Neutrophil (primary cell): Measurements from ENCODE around the gene TAF15.

ENCODE experiments used
- H3K27ac ChIP-seq: fragments of 200-600 bp; sonication (generic); 2 replicates; pipeline ENCODE4 v1.5.1; 2016; ENCODE audit warnings: mild to moderate bottlenecking, moderate library complexity
- H3K27me3 ChIP-seq: fragments of 200-600 bp; sonication (generic); 2 replicates; pipeline ENCODE4 v1.6.0; 2016; ENCODE audit warnings: mild to moderate bottlenecking
- H3K36me3 ChIP-seq: fragments of 200-600 bp; sonication (generic); 2 replicates; pipeline ENCODE4 v1.5.1; 2017
- H3K4me1 ChIP-seq, 2 experiments: fragments of 200-600 bp in 1 of 2; sonication (generic) in 1 of 2; 1 replicate in 1 of 2; 2 replicates in 1 of 2; pipeline versions ENCODE4 v1.5.1 to v1.6.1; 2013 to 2016; ENCODE audit warnings: low read depth in 1 of 2, low read length in 1 of 2, mild to moderate bottlenecking in 1 of 2, moderate library complexity in 1 of 2; ENCODE audit not compliant: control insufficient read depth in 1 of 2, insufficient read depth in 1 of 2
- H3K4me3 ChIP-seq, 2 experiments: fragments of 200-600 bp in 1 of 2; sonication (generic) in 1 of 2; 1 replicate in 1 of 2; 2 replicates in 1 of 2; pipeline ENCODE4 v1.5.1; 2013 to 2016; ENCODE audit warnings: low read depth in 1 of 2, low read length in 1 of 2, mild to moderate bottlenecking in 1 of 2, moderate library complexity in 1 of 2
- H3K9me3 ChIP-seq: fragments of 200-600 bp; sonication (generic); 2 replicates; pipeline ENCODE4 v1.5.1; 2016
- CTCF ChIP-seq: fragments of 200-600 bp; sonication (generic); IDR thresholded peaks from 2 replicates; pipeline ENCODE4 v1.5.1; 2016; ENCODE audit warnings: antibody characterized with exemption

Gene TAF15

DNA sequence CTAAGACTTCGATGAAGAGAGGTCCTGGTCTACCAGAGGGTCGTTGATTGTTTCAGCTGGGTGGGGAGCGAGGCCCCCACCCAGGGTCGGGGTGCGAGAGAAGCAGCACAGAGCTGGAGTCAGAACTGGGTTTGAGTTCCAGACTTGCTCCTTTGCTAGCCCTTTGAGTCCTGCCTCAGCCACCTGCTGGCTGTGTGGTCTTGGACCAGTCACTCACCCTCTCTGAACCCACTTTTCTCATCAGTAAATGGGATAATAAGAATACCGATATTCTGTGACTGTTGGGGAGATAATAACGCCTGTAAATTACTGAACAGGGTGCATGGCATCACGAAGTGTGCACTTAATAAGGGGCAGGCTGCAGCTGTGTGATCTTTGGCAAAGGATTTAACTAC lies 13.4 kb upstream of the TAF15 start:
- Histone ChIP-seq H3K4me1 (peaks cover 7 to 9% of the 10 kb centered on the region in 2 experiments), H3K27me3 (peaks cover 93% of the 10 kb centered on the region), H3K27ac (no peak overlapping the region), H3K36me3 (no peaks in the 10 kb centered on the region), H3K9me3 (no peaks in the 10 kb centered on the region), H3K4me3 (peak overlapping the region in 1 of 2 experiments; percentile 37)
- no peak for TF ChIP-seq CTCF

DNA sequence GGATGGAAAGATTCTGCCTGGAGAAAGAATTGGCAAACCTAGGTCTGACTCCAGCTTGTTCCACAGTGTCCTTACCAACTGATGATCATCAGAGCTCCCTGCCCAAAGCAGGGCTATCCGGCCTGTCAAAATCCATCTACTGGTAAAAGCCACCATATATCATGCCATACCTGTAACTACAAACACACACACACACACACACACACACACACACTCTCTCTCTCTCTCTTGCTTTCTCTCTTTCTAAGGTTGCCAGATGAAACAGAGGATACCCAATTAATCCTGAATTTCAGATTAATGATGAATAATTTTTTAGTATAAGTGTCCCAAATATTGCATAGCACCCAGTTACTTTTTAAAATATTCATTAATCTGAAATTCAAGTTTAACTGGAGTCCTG lies 12.3 kb upstream of the TAF15 start:
- Histone ChIP-seq H3K36me3 (no peaks in the 10 kb centered on the region), H3K27me3 (peaks cover 98% of the 10 kb centered on the region), H3K9me3 (no peaks in the 10 kb centered on the region), H3K4me3 (no peak overlapping the region), H3K27ac (no peak overlapping the region), H3K4me1 (peaks cover 7 to 9% of the 10 kb centered on the region in 2 experiments)
- TF ChIP-seq CTCF, result no peak

DNA sequence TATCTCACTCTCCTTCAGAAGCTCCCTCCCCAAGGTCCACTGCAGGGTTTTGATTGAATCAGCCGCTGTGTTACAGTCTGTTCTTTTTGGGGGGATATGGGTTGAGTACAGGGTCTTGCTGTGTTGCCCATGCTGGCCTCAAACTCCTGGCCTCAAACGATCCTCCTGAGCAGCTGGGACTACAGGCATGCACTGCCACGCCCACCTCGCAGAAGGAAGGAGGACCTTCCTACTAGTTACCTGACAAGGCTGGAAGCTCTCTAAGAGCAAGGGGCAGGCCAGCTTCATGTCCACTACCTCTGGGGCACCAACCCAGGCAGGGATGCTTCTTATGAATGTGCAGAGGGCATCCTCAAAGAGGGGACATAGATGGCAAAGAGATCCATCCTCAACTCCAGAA lies 11.9 kb upstream of the TAF15 start:
- peaks cover 96% of the 10 kb centered on the region for H3K27me3 ChIP-seq
- no peak overlapping the region for H3K4me3 ChIP-seq
- H3K36me3 ChIP-seq, result no peaks in the 10 kb centered on the region
- H3K27ac ChIP-seq, result no peak overlapping the region
- peaks cover 7 to 9% of the 10 kb centered on the region in 2 experiments for H3K4me1 ChIP-seq
- no peak for TF ChIP-seq CTCF
- no peaks in the 10 kb centered on the region for H3K9me3 ChIP-seq

GRCh38 chr17:35797918-35798317 lies 11.4 kb upstream of the TAF15 start:
- Histone ChIP-seq H3K27me3 (peaks cover 94% of the 10 kb centered on the region), H3K27ac (no peak overlapping the region), H3K9me3 (no peaks in the 10 kb centered on the region), H3K4me3 (no peak overlapping the region), H3K36me3 (no peaks in the 10 kb centered on the region), H3K4me1 (peaks cover 7 to 9% of the 10 kb centered on the region in 2 experiments)
- no peak for TF ChIP-seq CTCF

DNA sequence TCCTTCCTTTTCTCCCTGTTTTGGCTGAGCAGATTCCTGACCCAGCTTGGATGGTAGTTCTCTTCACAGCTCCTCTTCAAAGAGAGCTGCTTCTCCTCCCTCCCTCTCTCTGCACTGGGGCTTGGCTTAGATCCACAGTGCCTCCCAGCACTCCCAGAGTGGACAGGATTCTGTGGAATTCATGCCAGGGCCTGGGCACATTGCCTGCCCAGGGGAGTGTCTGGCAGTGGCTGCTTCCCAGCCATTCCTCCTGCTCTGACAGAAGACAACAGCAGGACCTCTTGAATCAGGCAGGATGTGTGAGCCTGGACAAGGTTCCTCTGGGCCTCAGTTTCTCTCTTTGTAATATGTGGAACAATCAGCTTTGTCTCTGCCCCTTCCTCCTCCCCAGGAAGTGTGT lies 9.3 kb upstream of the TAF15 start:
- peaks cover 74% of the 10 kb centered on the region for H3K27me3 ChIP-seq
- no peak for TF ChIP-seq CTCF
- no peaks in the 10 kb centered on the region for H3K9me3 ChIP-seq
- no peak overlapping the region for H3K4me3 ChIP-seq
- H3K36me3 ChIP-seq, result no peaks in the 10 kb centered on the region
- H3K27ac ChIP-seq, result no peak overlapping the region
- H3K4me1 ChIP-seq, result peaks cover 7 to 9% of the 10 kb centered on the region in 2 experiments

GRCh38 chr17:35801583-35802224 lies 7.6 kb upstream of the TAF15 start:
- Histone ChIP-seq H3K36me3 (no peaks in the 10 kb centered on the region), H3K9me3 (no peaks in the 10 kb centered on the region), H3K4me3 (no peak overlapping the region), H3K27ac (no peak overlapping the region), H3K4me1 (no peaks in the 10 kb centered on the region), H3K27me3 (peaks cover 56% of the 10 kb centered on the region)
- TF ChIP-seq CTCF, result no peak
